Chondrocyte (in vitro differentiated cells): Measurements from ENCODE around the gene MTCH1. TPM values are rescaled to one million over a fixed set of nuclear protein-coding genes. Genes with fewer than 3 reads are reported as not detected.

Experiments
- DNase-seq: peaks from one replicate; pipeline ENCODE4 v3.0.0; 2021; ENCODE audit warnings: mixed read lengths, low spot score
- H3K27ac Mint-ChIP-seq: one replicate; pipeline ENCODE4 v1.8.0; 2021; ENCODE audit warnings: mild to moderate bottlenecking, moderate library complexity, mixed read lengths; ENCODE audit not compliant: unreplicated experiment
- H3K27me3 Mint-ChIP-seq: 2 replicates; pipeline ENCODE4 v1.8.0; 2021; ENCODE audit warnings: low read depth, mixed read lengths
- H3K36me3 Mint-ChIP-seq: 2 replicates; pipeline ENCODE4 v1.8.0; 2021; ENCODE audit warnings: low read depth, mixed read lengths
- H3K4me1 Mint-ChIP-seq: 2 replicates; pipeline ENCODE4 v1.8.0; 2021; ENCODE audit warnings: low read depth, mild to moderate bottlenecking, mixed read lengths
- H3K4me3 Mint-ChIP-seq: one replicate; pipeline ENCODE4 v1.8.0; 2021; ENCODE audit warnings: mild to moderate bottlenecking, moderate library complexity, mixed read lengths; ENCODE audit not compliant: unreplicated experiment
- H3K9me3 Mint-ChIP-seq: 2 replicates; pipeline ENCODE4 v1.8.0; 2021; ENCODE audit warnings: low read depth, mixed read lengths
- long read RNA-seq: library from polyadenylated mRNA; stranded (forward); transcript quantifications from one replicate; pipeline ENCODE4 v2.0.0, GENCODE V29; 2021
- total RNA-seq: library from RNA; stranded (reverse); gene quantifications from 3 replicates; pipeline ENCODE4 v1.2.1, GENCODE V29; 2021
- TF ChIP-seq, protein P1 (sequence below): fragments of 200-600 bp; sonication (generic); IDR thresholded peaks from 2 replicates; pipeline ENCODE4 v1.5.0; 2021; ENCODE audit warnings: antibody characterized with exemption, mild to moderate bottlenecking, moderate library complexity

The MTCH1 gene
- 188 to 208 TPM (median 190 TPM) in 3 replicates for total RNA-seq
- long read RNA-seq, transcript MTCH1-204 (11 exons, 1,572 nt): minor isoform, 16 of 880 reads
- long read RNA-seq, transcript MTCH1-201 (12 exons, 2,006 nt): major isoform, 396 of 880 reads
- long read RNA-seq, transcript MTCH1-202 (12 exons, 2,057 nt): minor isoform, 392 of 880 reads
- long read RNA-seq, partial matches to known transcripts: 26 of 880 reads
- long read RNA-seq, other reads (novel, unspliced or antisense): 49 of 880 reads

DNA sequence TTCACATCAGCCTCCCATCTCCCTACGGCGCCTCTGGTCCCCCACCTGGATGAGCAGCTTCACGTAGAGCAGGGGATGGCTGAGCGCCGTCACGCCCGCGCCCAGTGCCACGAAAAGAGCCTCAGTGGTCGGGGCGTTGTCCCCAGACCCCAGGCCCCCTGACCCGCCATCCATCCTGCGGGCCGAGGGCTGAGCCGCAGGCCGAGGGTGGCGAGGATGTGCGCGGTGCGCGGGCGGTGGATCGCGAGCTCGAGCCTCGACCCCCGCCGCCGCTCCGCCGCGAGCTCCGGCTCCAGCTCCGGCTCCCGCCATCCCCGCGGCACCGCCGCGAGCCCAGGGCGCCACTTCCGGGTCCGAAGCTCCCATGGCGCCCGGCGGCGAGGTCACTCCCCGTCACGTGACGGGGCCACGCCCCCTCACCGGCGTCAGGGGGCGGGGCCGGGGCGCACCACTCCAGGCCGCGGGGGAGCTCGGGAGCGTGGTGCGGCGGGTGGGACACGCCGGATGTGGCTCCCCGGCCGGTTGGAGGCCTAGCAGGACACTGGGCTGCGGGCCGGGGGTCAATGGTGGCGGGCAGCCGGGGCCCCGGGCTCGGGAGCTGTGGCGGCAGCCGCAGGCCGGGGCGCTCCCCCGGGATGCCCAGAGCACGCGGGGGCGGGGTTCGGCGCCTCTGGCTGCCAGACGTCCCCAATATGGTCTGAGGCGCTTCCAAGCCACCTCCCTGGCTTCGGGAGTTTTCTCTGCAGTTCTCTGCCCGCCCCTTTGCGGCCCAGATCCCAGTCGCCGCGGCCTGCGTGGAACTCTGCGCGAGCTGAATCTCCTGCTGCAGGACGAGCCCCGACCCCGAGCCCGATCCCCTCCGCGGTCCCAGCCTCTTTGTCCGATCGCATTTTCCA, at the start of gene MTCH1:
Gene MTCH1 (minus strand): TSS at position 389 of the 896 bp plus-strand sequence. CDS start 23 bp downstream, at position 366.
- Mint-ChIP-seq H3K9me3 (no peaks in the 10 kb centered on the region), H3K36me3 (no peaks in the 10 kb centered on the region), H3K27me3 (no peaks in the 10 kb centered on the region), H3K27ac (peak within 1 kb of the TSS; percentile 96), H3K4me3 (peak within 1 kb of the TSS; percentile 87), H3K4me1 (peaks cover 26% of the 10 kb centered on the region)
- no peak for DNase-seq
- TF ChIP-seq, protein P1, sequence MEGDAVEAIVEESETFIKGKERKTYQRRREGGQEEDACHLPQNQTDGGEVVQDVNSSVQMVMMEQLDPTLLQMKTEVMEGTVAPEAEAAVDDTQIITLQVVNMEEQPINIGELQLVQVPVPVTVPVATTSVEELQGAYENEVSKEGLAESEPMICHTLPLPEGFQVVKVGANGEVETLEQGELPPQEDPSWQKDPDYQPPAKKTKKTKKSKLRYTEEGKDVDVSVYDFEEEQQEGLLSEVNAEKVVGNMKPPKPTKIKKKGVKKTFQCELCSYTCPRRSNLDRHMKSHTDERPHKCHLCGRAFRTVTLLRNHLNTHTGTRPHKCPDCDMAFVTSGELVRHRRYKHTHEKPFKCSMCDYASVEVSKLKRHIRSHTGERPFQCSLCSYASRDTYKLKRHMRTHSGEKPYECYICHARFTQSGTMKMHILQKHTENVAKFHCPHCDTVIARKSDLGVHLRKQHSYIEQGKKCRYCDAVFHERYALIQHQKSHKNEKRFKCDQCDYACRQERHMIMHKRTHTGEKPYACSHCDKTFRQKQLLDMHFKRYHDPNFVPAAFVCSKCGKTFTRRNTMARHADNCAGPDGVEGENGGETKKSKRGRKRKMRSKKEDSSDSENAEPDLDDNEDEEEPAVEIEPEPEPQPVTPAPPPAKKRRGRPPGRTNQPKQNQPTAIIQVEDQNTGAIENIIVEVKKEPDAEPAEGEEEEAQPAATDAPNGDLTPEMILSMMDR: no peak

DNA sequence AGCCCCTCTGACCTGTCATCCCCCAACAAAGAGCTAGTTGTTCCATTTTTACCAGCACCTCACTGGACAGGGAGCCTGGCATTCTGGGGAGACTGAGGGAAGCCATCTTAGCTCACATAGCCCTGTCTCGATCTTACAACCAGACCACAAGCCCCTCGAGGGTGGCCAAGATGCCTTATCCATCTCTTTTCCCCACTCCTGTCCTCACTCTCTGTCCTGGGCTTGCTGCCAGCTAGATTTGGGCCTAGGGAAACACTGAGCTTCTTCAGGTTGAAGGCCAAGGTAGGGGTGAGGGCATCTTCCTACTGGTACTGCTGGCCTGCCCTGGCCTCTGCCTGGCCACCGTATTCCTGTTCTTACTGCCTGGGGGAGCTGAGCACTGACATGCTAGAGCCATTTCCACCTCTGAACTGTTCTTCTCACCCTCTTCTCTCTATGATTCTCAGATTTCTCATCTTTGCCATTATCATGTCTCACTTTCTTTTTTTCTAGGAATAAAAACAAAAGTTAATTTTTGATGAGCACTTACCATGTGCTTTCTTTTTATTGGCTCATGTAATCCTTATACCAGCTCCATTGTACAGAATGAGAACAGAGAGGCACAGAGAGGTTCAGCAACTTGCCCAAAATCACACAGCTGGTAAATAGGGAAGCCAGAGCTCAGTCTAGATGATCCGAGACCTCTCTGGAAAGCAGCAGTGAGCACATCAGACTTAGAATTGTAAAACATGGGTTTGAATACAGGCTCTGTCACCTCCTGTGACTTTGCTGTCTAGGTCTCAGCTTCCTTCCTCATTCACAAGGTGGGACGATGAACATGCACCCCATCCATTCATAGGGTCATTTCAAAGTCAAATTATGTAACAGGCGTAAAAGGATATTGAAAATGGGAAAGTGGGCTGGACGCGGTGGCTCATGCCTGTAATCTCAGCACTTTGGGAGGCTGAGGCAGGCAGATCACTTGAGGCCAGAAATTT, 48.1 kb upstream of the MTCH1 start:
- TF ChIP-seq, protein P1: no peak
- no peak for DNase-seq
- Mint-ChIP-seq H3K4me3 (no peak overlapping the region), H3K27me3 (no peaks in the 10 kb centered on the region), H3K9me3 (peaks cover 4% of the 10 kb centered on the region), H3K4me1 (peaks cover 5% of the 10 kb centered on the region), H3K27ac (no peak overlapping the region), H3K36me3 (peaks cover 2% of the 10 kb centered on the region)

DNA sequence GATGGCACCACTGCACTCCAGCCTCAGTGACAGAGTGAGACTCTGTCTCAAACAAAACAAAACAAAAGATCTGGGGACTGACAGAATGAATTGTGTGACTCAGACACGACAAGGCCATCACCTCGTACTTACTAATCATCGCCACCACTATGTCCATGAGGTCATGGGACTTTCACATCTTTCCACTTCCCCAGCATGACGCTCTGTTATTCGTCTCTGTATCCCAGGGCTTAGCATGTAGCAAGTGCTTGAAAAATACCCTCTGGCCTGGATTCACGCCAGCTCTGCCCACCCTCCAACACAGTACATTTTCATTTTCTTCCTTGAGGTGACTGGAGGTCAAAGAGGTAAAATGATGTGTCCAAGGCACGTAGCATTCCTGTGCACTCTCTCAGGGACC, 47.3 kb upstream of the MTCH1 start:
- peaks cover 4% of the 10 kb centered on the region for H3K9me3 Mint-ChIP-seq
- DNase-seq: no peak
- no peaks in the 10 kb centered on the region for H3K4me1 Mint-ChIP-seq
- TF ChIP-seq, protein P1: no peak
- no peaks in the 10 kb centered on the region for H3K27me3 Mint-ChIP-seq
- H3K27ac Mint-ChIP-seq: no peak overlapping the region
- no peak overlapping the region for H3K4me3 Mint-ChIP-seq
- H3K36me3 Mint-ChIP-seq: peaks cover 2% of the 10 kb centered on the region

DNA sequence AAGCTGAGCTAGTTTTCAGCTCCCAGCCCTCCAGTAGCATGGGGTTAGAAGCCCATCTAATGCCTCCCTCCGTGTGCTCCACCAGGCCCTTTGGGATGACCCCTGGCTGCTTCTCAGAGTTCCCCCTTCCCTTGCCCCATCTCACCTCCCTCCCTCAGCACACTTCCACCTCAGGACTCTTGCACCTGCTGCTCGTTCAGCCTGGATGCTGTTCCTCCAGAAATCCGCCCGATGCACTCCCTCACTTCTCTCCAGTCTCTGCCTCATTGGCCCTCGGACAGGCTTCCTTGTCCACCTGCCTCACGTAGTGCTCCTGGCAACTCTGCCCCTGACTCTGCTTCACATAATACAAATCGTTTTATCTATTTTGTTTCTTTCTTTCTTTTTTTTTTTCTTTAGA, 46.2 kb upstream of the MTCH1 start:
- Mint-ChIP-seq H3K27ac (no peak overlapping the region), H3K36me3 (peaks cover 2% of the 10 kb centered on the region), H3K27me3 (no peaks in the 10 kb centered on the region), H3K4me1 (no peaks in the 10 kb centered on the region), H3K4me3 (no peak overlapping the region), H3K9me3 (peaks cover 4% of the 10 kb centered on the region)
- DNase-seq: no peak
- TF ChIP-seq, protein P1: no peak

- TF ChIP-seq, protein P1: no peak
- Mint-ChIP-seq H3K27me3 (no peaks in the 10 kb centered on the region), H3K4me3 (no peak overlapping the region), H3K9me3 (peaks cover 4% of the 10 kb centered on the region), H3K36me3 (peaks cover 2% of the 10 kb centered on the region), H3K27ac (no peak overlapping the region), H3K4me1 (no peaks in the 10 kb centered on the region)
- no peak for DNase-seq
Observed at GRCh38 chr6:37030599-37030998, 44.6 kb upstream of the MTCH1 start.
